GM12878 (cell line): ENCODE results near the gene SHCBP1L. TPM values are rescaled to one million over a fixed set of nuclear protein-coding genes. Genes with fewer than 3 reads are reported as not detected.
"Not testable (repeated sequence)": the region's sequence is repeated elsewhere in the genome, so short reads cannot be mapped to it uniquely, and the experiment has no call there.

Source experiments
- ATAC-seq: fragments of 200-7000 bp; cut with Tn5 transposase; 3 replicates; pipeline ENCODE4 v1.9.1; 2020; ENCODE audit warnings: mild to moderate bottlenecking, moderate library complexity
- BruUV-seq: library from RNA; stranded (reverse); fragments of 400-500 nt; replicated peaks from 2 replicates; lab custom pipeline; 2021; lab: Mats Ljungman, UMichigan
- CTCF ChIA-PET: fragments of 300-600 bp; sonication (Branson Sonifier 250); formaldehyde crosslinking; extraction: SDS; loops from one replicate; lab custom pipeline; 2021; ENCODE audit warnings: inconsistent platforms; lab: Yijun Ruan, JAX
- POLR2A ChIA-PET: fragments of 350-600 bp; formaldehyde crosslinking; extraction: SDS; loops from one replicate; lab custom pipeline; 2021; ENCODE audit warnings: inconsistent platforms; lab: Charles Lee
- RAD21 ChIA-PET: fragments of 300-600 bp; sonication (Branson Sonifier 250); formaldehyde crosslinking; loops from one replicate; lab custom pipeline; 2023; ENCODE audit warnings: antibody characterized with exemption; ENCODE audit not compliant: unreplicated experiment; lab: Charles Lee
- SMC1A ChIA-PET: fragments of 300-600 bp; sonication (Branson Sonifier 250); formaldehyde crosslinking; loops from one replicate; lab custom pipeline; 2023; ENCODE audit not compliant: unreplicated experiment, uncharacterized antibody; lab: Charles Lee
- DNase-seq: peaks from one replicate; pipeline ENCODE4 v3.0.0-alpha.2; 2011; ENCODE audit warnings: low read depth, low spot score
- FAIRE-seq: peaks from 3 replicates; lab custom pipeline; 2011; peaks lifted over from hg19 to GRCh38; lab: Jason Lieb, UNC
- H2AFZ ChIP-seq: 2 replicates; pipeline ENCODE4 v1.6.0; 2011; ENCODE audit warnings: low read depth, low read length, control low read depth; ENCODE audit not compliant: control insufficient read depth
- H3K27ac ChIP-seq: 2 replicates; pipeline ENCODE4 v1.5.1; 2011; ENCODE audit warnings: control low read depth; ENCODE audit not compliant: control insufficient read depth, insufficient read depth
- H3K27me3 ChIP-seq, 2 experiments: replicated peaks in 1 of 2; 2 replicates each; pipeline versions ENCODE4 v1.6.0 to v1.6.1; 2011; ENCODE audit warnings: low read length in 1 of 2; ENCODE audit not compliant: control insufficient read depth in 2 of 2, insufficient read depth in 2 of 2
- H3K36me3 ChIP-seq, 2 experiments: 2 replicates each; pipeline ENCODE4 v1.5.1; 2011; ENCODE audit warnings: low read length in 1 of 2; ENCODE audit not compliant: control insufficient read depth in 2 of 2, insufficient read depth in 2 of 2
- H3K4me1 ChIP-seq: 2 replicates; pipeline ENCODE4 v1.6.1; 2011; ENCODE audit warnings: mild to moderate bottlenecking, low read length, moderate library complexity, mixed read lengths; ENCODE audit not compliant: control insufficient read depth, insufficient read depth
- H3K4me2 ChIP-seq: 2 replicates; pipeline ENCODE4 v1.6.0; 2011; ENCODE audit warnings: control low read depth; ENCODE audit not compliant: control insufficient read depth, insufficient read depth
- H3K4me3 ChIP-seq: fragments of 200-600 bp; sonication (generic); 2 replicates; pipeline ENCODE4 v1.5.1; 2016
- H3K79me2 ChIP-seq: 2 replicates; pipeline ENCODE4 v1.6.0; 2011; ENCODE audit warnings: low read length; ENCODE audit not compliant: control insufficient read depth, insufficient read depth
- H3K9ac ChIP-seq: 2 replicates; pipeline ENCODE4 v1.8.0; 2011; ENCODE audit warnings: low read length, control low read depth, mixed read lengths; ENCODE audit not compliant: control insufficient read depth, insufficient read depth
- H3K9me3 ChIP-seq: replicated peaks from 3 replicates; pipeline ENCODE4 v1.5.1; 2011; ENCODE audit warnings: mild to moderate bottlenecking, low read length; ENCODE audit not compliant: control insufficient read depth, insufficient read depth
- H4K20me1 ChIP-seq: 2 replicates; pipeline ENCODE4 v1.6.0; 2011; ENCODE audit not compliant: control insufficient read depth, insufficient read depth
- WGBS: methylation state at CpG from one replicate; pipeline ENCODE4 v1.1.6; 2016; ENCODE audit warnings: low lambda C conversion rate; ENCODE audit not compliant: insufficient replicate concordance, insufficient coverage; ENCODE audit errors: missing lambda C conversion rate; 5-methylcytosine and 5-hydroxymethylcytosine counted together
- in situ Hi-C: fragments of 300-500 bp; cut with MboI; formaldehyde crosslinking; loops from 9 replicates; pipeline ENCODE4 v1.14.3; 2018; ENCODE audit warnings: mixed read lengths
- intact Hi-C: fragments of 100-400 bp; cut with micrococcal nuclease; formaldehyde crosslinking; loops from one replicate; pipeline ENCODE4 v1.14.2; 2022; ENCODE audit not compliant: unreplicated experiment
- polyA plus RNA-seq, 11 experiments: library from polyadenylated mRNA; depleted of rRNA in 4 of 11; unstranded in 6 of 11; stranded (reverse) in 5 of 11; fragments of >200 nt; fragmentation: Nextera tagmentation in 4 of 11; fragmentation: Illumina TruSeq in 1 of 11; extraction: Ambion mirVana in 4 of 11; extraction: Trizol in 1 of 11; gene quantifications; 1 replicate in 1 of 11; 2 replicates in 10 of 11; pipeline versions ENCODE4 v1.2.1 to v1.2.3, GENCODE V29; 2011 to 2016; ENCODE audit warnings: inconsistent platforms in 2 of 11, missing spikeins in 2 of 11, low read depth in 1 of 11
- total RNA-seq, 4 experiments: library from RNA; depleted of rRNA in 3 of 4; stranded (reverse); fragments of >200 nt in 3 of 4; fragmentation: Illumina TruSeq in 1 of 4; extraction: Trizol in 1 of 4; gene quantifications; 2 replicates each; pipeline versions ENCODE4 v1.2.1 to v1.2.3, GENCODE V29; 2013 to 2021

SHCBP1L gene
- total and polyA plus RNA-seq, 10 of the 15 experiments (the other 5 are each of a cell fraction or from before 2014, with no cell fraction given), result not detected

GRCh38 chr1:182943336-182943735 is 9.6 kb downstream of the SHCBP1L start:
- H3K36me3 ChIP-seq, H3K27me3 ChIP-seq, H3K9ac ChIP-seq, H4K20me1 ChIP-seq, RAD21 ChIA-PET, FAIRE-seq, H3K4me3 ChIP-seq, H3K27ac ChIP-seq, H3K4me1 ChIP-seq, ATAC-seq, in situ Hi-C loops, POLR2A ChIA-PET, BruUV-seq, H3K9me3 ChIP-seq, H2AFZ ChIP-seq, SMC1A ChIA-PET, intact Hi-C loops, DNase-seq, H3K79me2 ChIP-seq, H3K4me2 ChIP-seq: not testable (repeated sequence)
- CTCF ChIA-PET, result interaction anchor here (0.7 to 1.6 kb wide), 2 partner anchors 15 to 20 kb away, joined by 4 to 6 read pairs; no protein-coding TSS in a partner anchor
- 79% methylated on average over 6 of the region's 6 CpGs for WGBS

DNA sequence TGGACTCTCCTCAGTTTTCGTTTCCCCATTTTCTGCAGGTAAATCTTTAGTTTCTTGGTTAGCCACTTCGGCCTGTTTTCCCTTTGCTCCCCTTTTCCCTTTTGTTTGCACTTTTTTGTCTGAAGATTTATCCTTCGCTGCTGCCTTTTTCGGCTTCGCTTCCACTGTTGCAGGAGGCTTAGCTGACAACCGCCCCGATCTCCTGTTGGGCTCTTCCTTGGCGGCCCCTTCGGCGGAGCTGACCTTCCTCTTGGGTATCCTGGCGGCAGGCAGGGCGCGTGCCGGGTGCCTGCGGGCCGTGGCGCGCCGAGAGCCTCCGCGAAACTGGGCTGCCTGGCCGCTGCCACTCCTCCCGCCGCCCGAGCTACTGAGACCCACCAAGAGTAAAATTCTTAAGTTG is 10.8 kb downstream of the SHCBP1L start:
- POLR2A ChIA-PET, result interaction anchor here (0.5 kb wide), 1 partner anchor 94 kb away, joined by 3 read pairs; no protein-coding TSS in a partner anchor

More for the DNA sequence above, 10.8 kb downstream of the SHCBP1L start:
- H3K9me3 ChIP-seq, H3K4me2 ChIP-seq, H3K9ac ChIP-seq, H3K79me2 ChIP-seq, RAD21 ChIA-PET, BruUV-seq, DNase-seq, H4K20me1 ChIP-seq, H3K27me3 ChIP-seq, H2AFZ ChIP-seq, intact Hi-C loops, FAIRE-seq, H3K27ac ChIP-seq, ATAC-seq, H3K4me1 ChIP-seq, SMC1A ChIA-PET, H3K4me3 ChIP-seq, H3K36me3 ChIP-seq, in situ Hi-C loops, CTCF ChIA-PET: not testable (repeated sequence)
- 41% methylated on average over 25 of the region's 25 CpGs for WGBS
